PC-9 (cell line): ENCODE results near the gene CPO. TPM values are rescaled to one million over a fixed set of nuclear protein-coding genes. Genes with fewer than 3 reads are reported as not detected.
A peak's percentile ranks its signal among the peaks of the same experiment; 100 is the strongest.

Experiments used
- BruUV-seq: library from RNA; stranded (reverse); fragments of 400-500 nt; replicated peaks from 2 replicates; lab custom pipeline; 2021; lab: Mats Ljungman, UMichigan
- CTCF ChIA-PET: fragments of 300-600 bp; sonication (Branson Sonifier 250); formaldehyde crosslinking; loops from one replicate; lab custom pipeline; 2022; ENCODE audit warnings: antibody characterized with exemption; lab: Charles Lee
- POLR2A ChIA-PET: fragments of 300-600 bp; sonication (Branson Sonifier 250); formaldehyde crosslinking; loops from one replicate; lab custom pipeline; 2022; ENCODE audit warnings: antibody characterized with exemption; ENCODE audit not compliant: unreplicated experiment; lab: Charles Lee
- DNase-seq, 2 experiments: peaks; one replicate each; pipeline versions ENCODE4 v3.0.0 to v3.0.0-alpha.2; 2015 to 2022; ENCODE audit warnings: mixed read lengths in 1 of 2
- H2AFZ ChIP-seq: fragments of 200-600 bp; sonication (generic); 2 replicates; pipeline ENCODE4 v1.8.1; 2017; ENCODE audit warnings: antibody characterized with exemption
- H3F3A ChIP-seq: fragments of 200-600 bp; sonication (generic); 2 replicates; pipeline ENCODE4 v1.8.1; 2017; ENCODE audit warnings: antibody characterized with exemption, mild to moderate bottlenecking, low read depth; ENCODE audit not compliant: insufficient read depth
- H3K27ac ChIP-seq: fragments of 200-600 bp; sonication (generic); 2 replicates; pipeline ENCODE4 v1.6.1; 2016; ENCODE audit warnings: mixed run types
- H3K27me3 ChIP-seq: fragments of 200-600 bp; sonication (generic); 2 replicates; pipeline ENCODE4 v1.6.1; 2016; ENCODE audit warnings: low read depth, mixed run types; ENCODE audit not compliant: insufficient read depth
- H3K36me3 ChIP-seq: fragments of 200-600 bp; sonication (generic); 2 replicates; pipeline ENCODE4 v1.6.1; 2016; ENCODE audit warnings: low read depth, mixed run types
- H3K4me1 ChIP-seq: fragments of 200-600 bp; sonication (generic); replicated peaks from 2 replicates; pipeline ENCODE4 v1.6.1; 2016; ENCODE audit warnings: mixed run types; ENCODE audit not compliant: insufficient read depth
- H3K4me2 ChIP-seq: fragments of 200-600 bp; sonication (generic); 2 replicates; pipeline ENCODE4 v1.6.1; 2017; ENCODE audit warnings: mixed run types
- H3K4me3 ChIP-seq: fragments of 200-600 bp; sonication (generic); 2 replicates; pipeline ENCODE4 v1.6.1; 2016; ENCODE audit warnings: mixed run types
- H3K79me2 ChIP-seq: fragments of 200-600 bp; sonication (generic); 2 replicates; pipeline ENCODE4 v1.6.1; 2017; ENCODE audit warnings: low read depth, mixed run types
- H3K9me2 ChIP-seq: fragments of 200-600 bp; sonication (generic); 2 replicates; pipeline ENCODE4 v1.8.1; 2017; ENCODE audit warnings: mild to moderate bottlenecking; ENCODE audit not compliant: insufficient read depth
- H3K9me3 ChIP-seq: fragments of 200-600 bp; sonication (generic); 2 replicates; pipeline ENCODE4 v1.8.1; 2016; ENCODE audit warnings: low read depth; ENCODE audit not compliant: insufficient read depth
- H4K20me1 ChIP-seq: fragments of 200-600 bp; sonication (generic); 2 replicates; pipeline ENCODE4 v1.8.1; 2017; ENCODE audit not compliant: insufficient read depth
- CTCF ChIP-seq: fragments of 200-600 bp; sonication (generic); conservative IDR thresholded peaks from 2 replicates; pipeline ENCODE4 v1.6.1; 2017; ENCODE audit warnings: mixed run types, antibody characterized with exemption, mild to moderate bottlenecking, moderate library complexity
- EZH2 ChIP-seq: fragments of 200-600 bp; sonication (generic); IDR thresholded peaks from 2 replicates; pipeline ENCODE4 v1.8.0; 2017; ENCODE audit warnings: antibody characterized with exemption, low read depth
- intact Hi-C: fragments of 100-400 bp; cut with micrococcal nuclease; formaldehyde crosslinking; loops from one replicate; pipeline ENCODE4 v1.10.0; 2022; ENCODE audit not compliant: unreplicated experiment
- total RNA-seq: library from RNA; stranded (reverse); gene quantifications from 2 replicates; pipeline ENCODE4 v1.2.3, GENCODE V29; 2021

CPO gene
- total RNA-seq, 1 experiment from 2014 or later: not detected

- POLR2A ChIA-PET: interaction anchor here (0.7 kb wide), 1 partner anchor 182 kb away, joined by 3 read pairs; the partner anchor contains the start of gene KLF7
- Histone ChIP-seq H3K4me2 (no peak overlapping the region), H3F3A (peaks cover 6% of the 10 kb centered on the region; the same call in 1 of the 2 replicates), H3K4me3 (no peak overlapping the region), H3K27ac (no peak overlapping the region), H3K79me2 (no peaks in the 10 kb centered on the region), H4K20me1 (no peaks in the 10 kb centered on the region), H3K9me3 (no peaks in the 10 kb centered on the region), H2AFZ (no peak overlapping the region), H3K36me3 (no peaks in the 10 kb centered on the region), H3K4me1 (peaks cover 32% of the 10 kb centered on the region), H3K9me2 (no peaks in the 10 kb centered on the region), H3K27me3 (no peaks in the 10 kb centered on the region)
- no TSS peak for BruUV-seq
- DNase-seq: peak in 1 of 2 experiments; percentile 49
- intact Hi-C loops: loop anchor here (5.0 to 10.0 kb wide), 4 partner anchors 358 to 1091 kb away; partner anchors contain the start of gene METTL21A
- CTCF ChIA-PET: no interaction called here
- TF ChIP-seq EZH2: no peak
- no peak for TF ChIP-seq CTCF
Observed at GRCh38 chr2:206984206-206984605, 44.9 kb downstream of the CPO start.

GRCh38 chr2:206986943-206987342, 47.6 kb downstream of the CPO start:
- peaks cover 6% of the 10 kb centered on the region; the same call in 1 of the 2 replicates for H3F3A ChIP-seq
- H2AFZ ChIP-seq: no peak overlapping the region
- H3K36me3 ChIP-seq: no peaks in the 10 kb centered on the region
- no peaks in the 10 kb centered on the region for H3K79me2 ChIP-seq
- no peaks in the 10 kb centered on the region for H4K20me1 ChIP-seq
- H3K4me1 ChIP-seq: peaks cover 30% of the 10 kb centered on the region
- H3K4me3 ChIP-seq: no peak overlapping the region
- no peaks in the 10 kb centered on the region for H3K27me3 ChIP-seq
- no peak overlapping the region for H3K4me2 ChIP-seq
- TF ChIP-seq CTCF: no peak
- TF ChIP-seq EZH2: no peak
- H3K9me2 ChIP-seq: no peaks in the 10 kb centered on the region
- BruUV-seq: no TSS peak
- H3K9me3 ChIP-seq: no peaks in the 10 kb centered on the region
- ChIA-PET POLR2A (no interaction called here), CTCF (no interaction called here)
- intact Hi-C loops: loop anchor here (10.0 kb wide), 2 partner anchors 738 to 1088 kb away; no protein-coding TSS in a partner anchor
- no peak for DNase-seq
- no peak overlapping the region for H3K27ac ChIP-seq

GRCh38 chr2:206987810-206988209, 48.5 kb downstream of the CPO start:
- no peak overlapping the region for H3K4me2 ChIP-seq
- ChIA-PET CTCF (interaction anchor here (0.7 kb wide), 1 partner anchor 186 kb away, joined by 3 read pairs; no protein-coding TSS in a partner anchor), POLR2A (no interaction called here)
- H4K20me1 ChIP-seq: no peaks in the 10 kb centered on the region
- TF ChIP-seq EZH2 (no peak), CTCF (no peak)
- no peaks in the 10 kb centered on the region for H3K9me3 ChIP-seq
- intact Hi-C loops: loop anchor here (10.0 kb wide), 2 partner anchors 737 to 1087 kb away; no protein-coding TSS in a partner anchor
- BruUV-seq: no TSS peak
- H3F3A ChIP-seq: peaks cover 6% of the 10 kb centered on the region; the same call in 1 of the 2 replicates
- H3K9me2 ChIP-seq: no peaks in the 10 kb centered on the region
- no peak overlapping the region for H3K4me3 ChIP-seq
- no peaks in the 10 kb centered on the region for H3K79me2 ChIP-seq
- no peaks in the 10 kb centered on the region for H3K27me3 ChIP-seq
- H3K36me3 ChIP-seq: no peaks in the 10 kb centered on the region
- H3K4me1 ChIP-seq: peaks cover 22% of the 10 kb centered on the region
- no peak overlapping the region for H3K27ac ChIP-seq
- no peak overlapping the region for H2AFZ ChIP-seq
- DNase-seq: no peak
